DOHH2 (cell line): Measurements from ENCODE around the gene ASGR1.

ENCODE experiments used
- H3F3A ChIP-seq: fragments of 200-600 bp; sonication (generic), shearing (Covaris generic); 2 replicates; pipeline ENCODE4 v1.6.0; 2016; ENCODE audit warnings: antibody characterized with exemption, mild to moderate bottlenecking; ENCODE audit not compliant: control insufficient read depth, insufficient read depth
- H3K27ac ChIP-seq: fragments of 200-600 bp; sonication (generic); 2 replicates; pipeline ENCODE4 v1.5.1; 2014; ENCODE audit warnings: low read depth, mild to moderate bottlenecking, low read length, moderate library complexity
- H3K27me3 ChIP-seq: fragments of 200-600 bp; sonication (generic); 2 replicates; pipeline ENCODE4 v1.6.1; 2014; ENCODE audit warnings: mild to moderate bottlenecking, low read length, mixed read lengths; ENCODE audit not compliant: control insufficient read depth
- H3K36me3 ChIP-seq: fragments of 200-600 bp; sonication (generic); 2 replicates; pipeline ENCODE4 v1.6.1; 2014; ENCODE audit warnings: mild to moderate bottlenecking, low read length, moderate library complexity, mixed read lengths; ENCODE audit not compliant: control insufficient read depth
- H3K4me1 ChIP-seq: fragments of 200-600 bp; sonication (generic); 2 replicates; pipeline ENCODE4 v1.6.1; 2014; ENCODE audit warnings: mild to moderate bottlenecking, low read length, mixed read lengths; ENCODE audit not compliant: control insufficient read depth
- H3K4me2 ChIP-seq: fragments of 200-600 bp; sonication (generic); 2 replicates; pipeline ENCODE4 v1.6.0; 2014; ENCODE audit warnings: mild to moderate bottlenecking, low read length, moderate library complexity
- H3K4me3 ChIP-seq: fragments of 200-600 bp; sonication (generic); 2 replicates; pipeline ENCODE4 v1.5.1; 2014; ENCODE audit warnings: mild to moderate bottlenecking, low read length, mixed read lengths
- H3K79me2 ChIP-seq: fragments of 200-600 bp; sonication (generic); 2 replicates; pipeline ENCODE4 v1.6.1; 2014; ENCODE audit warnings: mild to moderate bottlenecking, low read length, mixed read lengths; ENCODE audit not compliant: control insufficient read depth
- H3K9me2 ChIP-seq: fragments of 200-600 bp; sonication (generic); replicated peaks from 2 replicates; pipeline ENCODE4 v1.6.1; 2014; ENCODE audit warnings: mild to moderate bottlenecking, low read length, mixed read lengths; ENCODE audit not compliant: control insufficient read depth
- H3K9me3 ChIP-seq: fragments of 200-600 bp; sonication (generic); 2 replicates; pipeline ENCODE4 v1.6.1; 2014; ENCODE audit warnings: antibody characterized with exemption, low read length, mixed read lengths; ENCODE audit not compliant: control insufficient read depth, insufficient read depth
- H4K20me1 ChIP-seq: fragments of 200-600 bp; sonication (generic); 2 replicates; pipeline ENCODE4 v1.6.0; 2014; ENCODE audit warnings: low read depth, mild to moderate bottlenecking, antibody characterized with exemption, low read length, moderate library complexity; ENCODE audit not compliant: control insufficient read depth, insufficient read depth
- CTCF ChIP-seq: fragments of 200-600 bp; sonication (generic); IDR thresholded peaks from one replicate; pipeline ENCODE4 v1.5.1; 2014; ENCODE audit warnings: antibody characterized with exemption, mild to moderate bottlenecking, low read depth, low read length; ENCODE audit not compliant: poor library complexity, severe bottlenecking
- EZH2phosphoT487 ChIP-seq: fragments of 200-600 bp; sonication (generic); IDR thresholded peaks from 2 replicates; pipeline ENCODE4 v1.6.1; 2017; ENCODE audit warnings: borderline replicate concordance, mild to moderate bottlenecking, antibody characterized with exemption, low read length, moderate library complexity, mixed read lengths

Gene ASGR1

GRCh38 chr17:7220593-7221277 is 41.6 kb upstream of the ASGR1 start:
- Histone ChIP-seq H3K36me3 (peaks cover 48% of the 10 kb centered on the region), H3K4me2 (peak overlapping the region; percentile 82), H3K9me2 (no peaks in the 10 kb centered on the region), H3K4me3 (peak overlapping the region; percentile 73), H3F3A (peaks cover 17% of the 10 kb centered on the region), H3K27ac (peak overlapping the region; percentile 43), H4K20me1 (peaks cover 5% of the 10 kb centered on the region; the same call in 1 of the 2 replicates), H3K9me3 (no peaks in the 10 kb centered on the region), H3K79me2 (peaks cover 23% of the 10 kb centered on the region), H3K4me1 (peaks cover 50% of the 10 kb centered on the region), H3K27me3 (no peaks in the 10 kb centered on the region)
- TF ChIP-seq EZH2phosphoT487: no peak
- peak; percentile 58 for TF ChIP-seq CTCF

DNA sequence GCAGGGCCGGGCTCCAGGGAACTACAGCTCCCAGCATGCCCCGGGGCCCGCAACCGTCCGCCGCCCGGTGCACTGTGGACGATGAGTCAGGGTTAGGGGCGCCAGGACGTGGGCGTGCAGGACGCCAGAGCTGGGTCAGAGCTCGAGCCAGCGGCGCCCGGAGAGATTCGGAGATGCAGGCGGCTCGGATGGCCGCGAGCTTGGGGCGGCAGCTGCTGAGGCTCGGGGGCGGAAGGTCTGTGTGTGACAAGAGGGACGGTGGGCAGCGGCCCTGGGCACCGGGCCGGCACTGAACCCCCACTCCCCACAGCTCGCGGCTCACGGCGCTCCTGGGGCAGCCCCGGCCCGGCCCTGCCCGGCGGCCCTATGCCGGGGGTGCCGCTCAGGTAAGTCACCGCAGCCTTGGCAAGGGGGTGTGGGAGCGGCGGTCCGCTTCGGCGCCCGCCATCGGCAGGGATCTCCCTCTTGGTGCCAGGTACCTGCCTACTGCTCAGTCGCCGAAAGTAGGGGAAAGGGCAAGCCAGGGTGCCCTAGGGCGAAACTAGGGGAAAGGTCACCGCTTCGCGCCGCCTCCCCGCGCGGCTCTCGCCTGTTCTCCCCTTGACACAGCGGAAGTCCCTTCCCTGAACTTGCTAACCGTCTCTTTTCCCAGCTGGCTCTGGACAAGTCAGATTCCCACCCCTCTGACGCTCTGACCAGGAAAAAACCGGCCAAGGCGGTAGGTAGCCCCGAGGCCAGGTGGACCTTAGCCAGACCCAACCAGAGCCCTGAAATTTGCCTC is 40.8 kb upstream of the ASGR1 start, which contains the start of the genes ACADVL and DLG4:
TSS of gene ACADVL (plus strand) at position 127 of the 781 bp plus-strand sequence. CDS start at position 174, 47 bp downstream.
TSS of gene DLG4 (minus strand) at position 25 of the 781 bp plus-strand sequence.
- Histone ChIP-seq H3K4me3 (peak within 1 kb of the TSS; percentile 73), H3K9me3 (no peaks in the 10 kb centered on the region), H3K4me1 (peaks cover 56% of the 10 kb centered on the region), H4K20me1 (peaks cover 5% of the 10 kb centered on the region; the same call in 1 of the 2 replicates), H3K27ac (peak within 1 kb of the TSS; percentile 43), H3K36me3 (peaks cover 42% of the 10 kb centered on the region), H3K79me2 (peaks cover 26% of the 10 kb centered on the region), H3F3A (peaks cover 17% of the 10 kb centered on the region), H3K4me2 (peak within 1 kb of the TSS; percentile 82), H3K9me2 (no peaks in the 10 kb centered on the region), H3K27me3 (no peaks in the 10 kb centered on the region)
- TF ChIP-seq EZH2phosphoT487: no peak
- no peak for TF ChIP-seq CTCF

GRCh38 chr17:7219229-7219811 is 40.1 kb upstream of the ASGR1 start:
- Histone ChIP-seq H3F3A (peaks cover 17% of the 10 kb centered on the region), H3K4me2 (peak overlapping the region; percentile 82), H3K9me2 (no peaks in the 10 kb centered on the region), H4K20me1 (peaks cover 5% of the 10 kb centered on the region; the same call in 1 of the 2 replicates), H3K27ac (peak overlapping the region; percentile 43), H3K4me3 (peak overlapping the region; percentile 73), H3K36me3 (peaks cover 37% of the 10 kb centered on the region), H3K27me3 (no peaks in the 10 kb centered on the region), H3K4me1 (peaks cover 61% of the 10 kb centered on the region), H3K9me3 (no peaks in the 10 kb centered on the region), H3K79me2 (peaks cover 26% of the 10 kb centered on the region)
- TF ChIP-seq EZH2phosphoT487 (no peak), CTCF (no peak)
